ENCODE results near the gene AP1G2. TPM values are rescaled to one million over a fixed set of nuclear protein-coding genes. Genes with fewer than 3 reads are reported as not detected.

AP1G2 gene
- total and polyA plus RNA-seq, 2 of the 13 experiments (the other 11 are each of a cell fraction or from before 2014, with no cell fraction given): 96.9 to 611 TPM

- TF ChIP-seq REST (IDR thresholded peaks at IDR 0.05; ENCODE audit: borderline replicate concordance in 1 of 2, low read depth in 1 of 2, low read length in 2 of 2): no peak; a peak in 1 of 4 replicates
- no peak for TF ChIP-seq PRPF4 (IDR thresholded peaks at IDR 0.05; ENCODE audit: low read depth, low read length, poor library complexity, severe bottlenecking)
- TF ChIP-seq SRY (CRISPR knock-in tag; IDR thresholded peaks at IDR 0.05): peak; percentile 94; the same call in 1 of the 2 replicates
- TF ChIP-seq ZNF761 (CRISPR knock-in tag; conservative IDR thresholded peaks at IDR 0.05): no peak
- TF ChIP-seq ZNF430 (CRISPR knock-in tag; IDR thresholded peaks at IDR 0.05): peak; percentile 47; the same call in 1 of the 2 replicates
- TF ChIP-seq TARDBP (CRISPR knock-in tag; IDR thresholded peaks at IDR 0.05): peak; percentile 97
- TF ChIP-seq IRF2 (CRISPR knock-in tag; IDR thresholded peaks at IDR 0.05): peak; percentile 95
Measured at GRCh38 chr14:23613242-23614070, 45.9 kb upstream of the AP1G2 start (continued).

GRCh38 chr14:23612802-23613201, 45.2 kb upstream of the AP1G2 start:
- ATAC-seq (no peak), DNase-seq (ENCODE audit: low spot score) (no peak), FAIRE-seq (no peak)
- H3K4me2 ChIP-seq (ENCODE audit: low read depth, low read length): peak overlapping the region; percentile 86
- H3K79me2 ChIP-seq (ENCODE audit: insufficient read depth, low read length): no peaks in the 10 kb centered on the region
- peak overlapping the region; percentile 16; the same call in 1 of the 2 replicates for H3K9ac ChIP-seq (ENCODE audit: insufficient read depth, low read depth, low read length)
- H3K27me3 ChIP-seq (ENCODE audit: control insufficient read depth in 1 of 2, insufficient read depth in 2 of 2, low read length in 2 of 2): no peaks in the 10 kb centered on the region
- H4K20me1 ChIP-seq (ENCODE audit: insufficient read depth, low read length): no peaks in the 10 kb centered on the region
- no peak overlapping the region for H2AFZ ChIP-seq (ENCODE audit: low read length)
- ChIA-PET POLR2A (interaction anchor here (0.7 to 14.7 kb wide), 21 partner anchors 10 to 658 kb away, joined by 3 to 1105 read pairs (median 9); partner anchors contain the start of genes AP1G2, DHRS2, PABPN1 and PCK2), CTCF (ENCODE audit: low intra/inter-chr PET ratio, low total read pairs) (interaction anchor here (2.3 to 2.4 kb wide), 2 partner anchors 20 to 24 kb away, joined by 8 to 19 read pairs; no protein-coding TSS in a partner anchor)
- H3K4me1 ChIP-seq (ENCODE audit: insufficient read depth, low read length): peaks cover 95% of the 10 kb centered on the region
- 94% methylated on average over 1 of the region's 1 CpG for WGBS (ENCODE audit: low lambda C conversion rate)
- no peaks in the 10 kb centered on the region for H3K36me3 ChIP-seq (replicated peaks in 1 of 2; ENCODE audit: control insufficient read depth in 1 of 2, insufficient read depth in 2 of 2, low read length in 2 of 2)
- H3K9me3 ChIP-seq (ENCODE audit: low read length): no peaks in the 10 kb centered on the region
- in situ Hi-C loops (cut with HindIII; ENCODE audit: extremely low pct_ligation_motif_present, low pct_unique_long_range_greater_than_20kb): no loop called here
- peak overlapping the region; percentile 89 for H3K27ac ChIP-seq (ENCODE audit: extremely low read length, insufficient read depth, low read length)
- BruUV-seq (replicated peaks): no TSS peak
- intact Hi-C loops (cut with micrococcal nuclease; ENCODE audit: unreplicated experiment): loop anchor here (1.0 to 5.0 kb wide), 3 partner anchors 19 to 479 kb away; partner anchors contain the start of genes DHRS2 and PCK2
- H3K4me3 ChIP-seq (replicated peaks in 1 of 3; ENCODE audit: insufficient read depth in 1 of 3, low read depth in 2 of 3, low read length in 3 of 3): peak overlapping the region in 1 of 3 experiments; percentile 7; a peak in 1 of 6 replicates
- TF ChIP-seq ZFY (CRISPR knock-in tag; IDR thresholded peaks at IDR 0.05) (peak; percentile 31; the same call in 1 of the 2 replicates), TAF15 (IDR thresholded peaks at IDR 0.05; ENCODE audit: low read depth, low read length, poor library complexity, severe bottlenecking) (no peak), ZNF430 (CRISPR knock-in tag; IDR thresholded peaks at IDR 0.05) (peak; percentile 16), BCLAF1 (IDR thresholded peaks at IDR 0.05) (no peak), ZNF232 (CRISPR knock-in tag; IDR thresholded peaks at IDR 0.05; ENCODE audit: borderline replicate concordance) (0 out of 2 replicates have a peak, but pooled peaks have one; percentile 7), ZSCAN20 (CRISPR knock-in tag; IDR thresholded peaks at IDR 0.05; ENCODE audit: borderline replicate concordance) (0 out of 2 replicates have a peak, but pooled peaks have one; percentile 36), SATB2 (CRISPR knock-in tag; IDR thresholded peaks at IDR 0.05) (0 out of 2 replicates have a peak, but pooled peaks have one; percentile 49), YEATS4 (CRISPR knock-in tag; IDR thresholded peaks at IDR 0.05; ENCODE audit: borderline replicate concordance) (peak; percentile 36; the same call in 1 of the 2 replicates), TP53 (CRISPR knock-in tag; conservative IDR thresholded peaks at IDR 0.05) (peak; percentile 69; the same call in 1 of the 2 replicates)
